ENCODE results near the gene PTGES3. TPM values are rescaled to one million over a fixed set of nuclear protein-coding genes. Genes with fewer than 3 reads are reported as not detected.

PTGES3 gene
- polyA plus RNA-seq, 1 donor from 2014 or later: 109 TPM

- TF ChIP-seq TAF1 (IDR thresholded peaks at IDR 0.05; ENCODE audit: low read depth) (no peak), MXI1 (conservative IDR thresholded peaks at IDR 0.05; ENCODE audit: poor library complexity, severe bottlenecking) (no peak), EZH2 (IDR thresholded peaks at IDR 0.05; ENCODE audit: borderline replicate concordance, insufficient read depth, low read length, poor library complexity, severe bottlenecking) (no peak), RAD21 (conservative IDR thresholded peaks at IDR 0.05) (no peak), SMC3 (conservative IDR thresholded peaks at IDR 0.05; ENCODE audit: poor library complexity) (no peak), EP300 (conservative IDR thresholded peaks at IDR 0.05; ENCODE audit: poor library complexity, severe bottlenecking) (no peak), REST (IDR thresholded peaks at IDR 0.05; ENCODE audit: borderline replicate concordance) (no peak), POLR2AphosphoS5 (IDR thresholded peaks at IDR 0.05) (no peak)
- TF ChIP-seq, protein P1, sequence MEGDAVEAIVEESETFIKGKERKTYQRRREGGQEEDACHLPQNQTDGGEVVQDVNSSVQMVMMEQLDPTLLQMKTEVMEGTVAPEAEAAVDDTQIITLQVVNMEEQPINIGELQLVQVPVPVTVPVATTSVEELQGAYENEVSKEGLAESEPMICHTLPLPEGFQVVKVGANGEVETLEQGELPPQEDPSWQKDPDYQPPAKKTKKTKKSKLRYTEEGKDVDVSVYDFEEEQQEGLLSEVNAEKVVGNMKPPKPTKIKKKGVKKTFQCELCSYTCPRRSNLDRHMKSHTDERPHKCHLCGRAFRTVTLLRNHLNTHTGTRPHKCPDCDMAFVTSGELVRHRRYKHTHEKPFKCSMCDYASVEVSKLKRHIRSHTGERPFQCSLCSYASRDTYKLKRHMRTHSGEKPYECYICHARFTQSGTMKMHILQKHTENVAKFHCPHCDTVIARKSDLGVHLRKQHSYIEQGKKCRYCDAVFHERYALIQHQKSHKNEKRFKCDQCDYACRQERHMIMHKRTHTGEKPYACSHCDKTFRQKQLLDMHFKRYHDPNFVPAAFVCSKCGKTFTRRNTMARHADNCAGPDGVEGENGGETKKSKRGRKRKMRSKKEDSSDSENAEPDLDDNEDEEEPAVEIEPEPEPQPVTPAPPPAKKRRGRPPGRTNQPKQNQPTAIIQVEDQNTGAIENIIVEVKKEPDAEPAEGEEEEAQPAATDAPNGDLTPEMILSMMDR (IDR thresholded peaks at IDR 0.05; ENCODE audit: poor library complexity, severe bottlenecking): no peak
- no peaks in the 10 kb centered on the region for H3K36me3 ChIP-seq (ENCODE audit: insufficient read depth, low read length)
- no peak overlapping the region for H3K4me2 ChIP-seq (ENCODE audit: low read length)
- H3F3A ChIP-seq (ENCODE audit: insufficient read depth, low read length, poor library complexity, severe bottlenecking): no peaks in the 10 kb centered on the region
- H3K27ac ChIP-seq (ENCODE audit: low read length): no peak overlapping the region
- peaks cover 90% of the 10 kb centered on the region for H3K79me2 ChIP-seq (replicated peaks; ENCODE audit: insufficient read depth, low read length)
- H3K9ac ChIP-seq (ENCODE audit: low read length): no peak overlapping the region
- H3K9me2 ChIP-seq (ENCODE audit: insufficient read depth, low read length): no peaks in the 10 kb centered on the region
- H3K4me3 ChIP-seq (ENCODE audit: low read length): no peak overlapping the region
- no peak overlapping the region for H2AFZ ChIP-seq (ENCODE audit: low read depth, low read length)
- H4K20me1 ChIP-seq (ENCODE audit: insufficient read depth): no peaks in the 10 kb centered on the region
- H3K9me3 ChIP-seq (ENCODE audit: low read length): no peaks in the 10 kb centered on the region
- no peaks in the 10 kb centered on the region for H3K27me3 ChIP-seq (ENCODE audit: insufficient read depth, low read depth, low read length)
Measured at GRCh38 chr12:56679883-56680575, 8.1 kb downstream of the PTGES3 start.

- Histone ChIP-seq H3K79me2 (replicated peaks; ENCODE audit: insufficient read depth, low read length) (peaks cover 86% of the 10 kb centered on the region), H2AFZ (ENCODE audit: low read depth, low read length) (no peak overlapping the region), H3K9ac (ENCODE audit: low read length) (no peak overlapping the region), H3K9me3 (ENCODE audit: low read length) (no peaks in the 10 kb centered on the region), H3K36me3 (ENCODE audit: insufficient read depth, low read length) (no peaks in the 10 kb centered on the region), H3K4me2 (ENCODE audit: low read length) (no peak overlapping the region), H4K20me1 (ENCODE audit: insufficient read depth) (no peaks in the 10 kb centered on the region), H3K27me3 (ENCODE audit: insufficient read depth, low read depth, low read length) (no peaks in the 10 kb centered on the region), H3K27ac (ENCODE audit: low read length) (no peak overlapping the region), H3K9me2 (ENCODE audit: insufficient read depth, low read length) (no peaks in the 10 kb centered on the region), H3K4me3 (ENCODE audit: low read length) (no peak overlapping the region), H3F3A (ENCODE audit: insufficient read depth, low read length, poor library complexity, severe bottlenecking) (no peaks in the 10 kb centered on the region)
- no peak for TF ChIP-seq EZH2 (IDR thresholded peaks at IDR 0.05; ENCODE audit: borderline replicate concordance, insufficient read depth, low read length, poor library complexity, severe bottlenecking)
- TF ChIP-seq REST (IDR thresholded peaks at IDR 0.05; ENCODE audit: borderline replicate concordance): no peak
- no peak for TF ChIP-seq SMC3 (conservative IDR thresholded peaks at IDR 0.05; ENCODE audit: poor library complexity)
- no peak for TF ChIP-seq RAD21 (conservative IDR thresholded peaks at IDR 0.05)
- TF ChIP-seq POLR2AphosphoS5 (IDR thresholded peaks at IDR 0.05): no peak
- TF ChIP-seq EP300 (conservative IDR thresholded peaks at IDR 0.05; ENCODE audit: poor library complexity, severe bottlenecking): no peak
- TF ChIP-seq MXI1 (conservative IDR thresholded peaks at IDR 0.05; ENCODE audit: poor library complexity, severe bottlenecking): no peak
- TF ChIP-seq, protein P1 (IDR thresholded peaks at IDR 0.05; ENCODE audit: poor library complexity, severe bottlenecking): no peak
- no peak for TF ChIP-seq TAF1 (IDR thresholded peaks at IDR 0.05; ENCODE audit: low read depth)
Measured at GRCh38 chr12:56678852-56679251, 9.2 kb downstream of the PTGES3 start.
